H9 (cell line): Measurements from ENCODE around the gene PUM2. TPM values are rescaled to one million over a fixed set of nuclear protein-coding genes. Genes with fewer than 3 reads are reported as not detected.

Source experiments
- DNase-seq: peaks from one replicate; pipeline ENCODE4 v3.0.0-alpha.2; 2017
- H2AFZ ChIP-seq: one replicate; pipeline ENCODE4 v1.6.1; 2013; ENCODE audit warnings: mild to moderate bottlenecking, low read length, control low read depth, moderate library complexity
- H2AK5ac ChIP-seq: 2 replicates; pipeline ENCODE4 v1.6.1; 2013; ENCODE audit warnings: low read length, control low read depth, mixed read lengths; ENCODE audit not compliant: insufficient read length
- H2BK120ac ChIP-seq: one replicate; pipeline ENCODE4 v1.6.1; 2013; ENCODE audit warnings: low read depth, mild to moderate bottlenecking, low read length, control low read depth, inconsistent platforms; ENCODE audit not compliant: poor library complexity, severe bottlenecking
- H2BK12ac ChIP-seq: 2 replicates; pipeline ENCODE4 v1.6.1; 2013; ENCODE audit warnings: low read length, control low read depth, mixed read lengths, low read depth; ENCODE audit not compliant: insufficient read length
- H2BK15ac ChIP-seq: 2 replicates; pipeline ENCODE4 v1.6.1; 2013; ENCODE audit warnings: low read depth, low read length, control low read depth
- H2BK20ac ChIP-seq: one replicate; pipeline ENCODE4 v1.6.1; 2013; ENCODE audit warnings: low read depth, mild to moderate bottlenecking, low read length, control low read depth, inconsistent platforms; ENCODE audit not compliant: poor library complexity, severe bottlenecking
- H2BK5ac ChIP-seq: 2 replicates; pipeline ENCODE4 v1.6.1; 2013; ENCODE audit warnings: low read length, control low read depth, mixed read lengths; ENCODE audit not compliant: insufficient read length
- H3K14ac ChIP-seq: 2 replicates; pipeline ENCODE4 v1.6.1; 2013; ENCODE audit warnings: low read length, control low read depth; ENCODE audit not compliant: insufficient read depth
- H3K18ac ChIP-seq: 2 replicates; pipeline ENCODE4 v1.6.1; 2013; ENCODE audit warnings: low read depth, mild to moderate bottlenecking, mixed read lengths, low read length, control low read depth; ENCODE audit not compliant: insufficient read length
- H3K23ac ChIP-seq: 2 replicates; pipeline ENCODE4 v1.6.1; 2013; ENCODE audit warnings: low read length, control low read depth, mixed read lengths, low read depth; ENCODE audit not compliant: insufficient read length
- H3K23me2 ChIP-seq: 2 replicates; pipeline ENCODE4 v1.6.1; 2013; ENCODE audit warnings: low read depth, mild to moderate bottlenecking, mixed read lengths, low read length, control low read depth; ENCODE audit not compliant: insufficient read length, poor library complexity, severe bottlenecking
- H3K27ac ChIP-seq: 2 replicates; pipeline ENCODE4 v1.5.1; 2013; ENCODE audit warnings: low read length, control low read depth, mixed read lengths, low read depth; ENCODE audit not compliant: insufficient read length
- H3K27me3 ChIP-seq: 2 replicates; pipeline ENCODE4 v1.6.1; 2013; ENCODE audit warnings: low read length, control low read depth, inconsistent platforms; ENCODE audit not compliant: insufficient read depth
- H3K4ac ChIP-seq: 2 replicates; pipeline ENCODE4 v1.6.1; 2013; ENCODE audit warnings: low read depth, mild to moderate bottlenecking, control low read depth, inconsistent platforms, low read length, moderate library complexity
- H3K4me1 ChIP-seq: 2 replicates; pipeline ENCODE4 v1.6.1; 2013; ENCODE audit warnings: low read length, control low read depth, inconsistent platforms; ENCODE audit not compliant: insufficient read depth
- H3K4me2 ChIP-seq: 2 replicates; pipeline ENCODE4 v1.6.1; 2013; ENCODE audit warnings: low read length, control low read depth, mixed read lengths; ENCODE audit not compliant: insufficient read length, insufficient read depth
- H3K56ac ChIP-seq: 2 replicates; pipeline ENCODE4 v1.6.1; 2013; ENCODE audit warnings: low read depth, mild to moderate bottlenecking, mixed read lengths, low read length, control low read depth; ENCODE audit not compliant: insufficient read length
- H3K79me1 ChIP-seq: 2 replicates; pipeline ENCODE4 v1.6.1; 2013; ENCODE audit warnings: low read depth, mild to moderate bottlenecking, moderate library complexity, low read length, control low read depth, inconsistent platforms; ENCODE audit not compliant: insufficient read depth, poor library complexity, severe bottlenecking
- H3K79me2 ChIP-seq: 2 replicates; pipeline ENCODE4 v1.6.1; 2013; ENCODE audit warnings: low read length, control low read depth, inconsistent platforms; ENCODE audit not compliant: insufficient read depth
- H3K9ac ChIP-seq: 2 replicates; pipeline ENCODE4 v1.6.1; 2013; ENCODE audit warnings: low read length, control low read depth, mixed read lengths; ENCODE audit not compliant: insufficient read length; ENCODE audit errors: extremely low read depth
- H3K9me3 ChIP-seq: one replicate; pipeline ENCODE4 v1.6.1; 2013; ENCODE audit warnings: low read depth, low read length, inconsistent platforms; ENCODE audit not compliant: control insufficient read depth
- H3T11ph ChIP-seq: one replicate; pipeline ENCODE4 v1.6.1; 2013; ENCODE audit warnings: mild to moderate bottlenecking, low read length, control low read depth, inconsistent platforms
- H4K20me1 ChIP-seq: one replicate; pipeline ENCODE4 v1.6.1; 2013; ENCODE audit not compliant: control insufficient read depth, insufficient read length, insufficient read depth
- H4K5ac ChIP-seq: 2 replicates; pipeline ENCODE4 v1.6.1; 2013; ENCODE audit warnings: low read depth, mild to moderate bottlenecking, mixed read lengths, low read length, control low read depth; ENCODE audit not compliant: insufficient read length
- H4K8ac ChIP-seq: replicated peaks from 2 replicates; pipeline ENCODE4 v1.6.1; 2013; ENCODE audit warnings: low read length, control low read depth, mixed read lengths, low read depth; ENCODE audit not compliant: insufficient read length
- H4K91ac ChIP-seq: 2 replicates; pipeline ENCODE4 v1.6.1; 2013; ENCODE audit warnings: low read depth, mild to moderate bottlenecking, moderate library complexity, mixed read lengths, low read length, control low read depth; ENCODE audit not compliant: insufficient read length
- H3K27ac Mint-ChIP-seq, 3 experiments: 2 replicates in 2 of 3; 3 replicates in 1 of 3; pipeline ENCODE4 v1.8.0; 2020 to 2021; ENCODE audit warnings: mixed read lengths in 3 of 3, mild to moderate bottlenecking in 1 of 3, moderate library complexity in 1 of 3
- H3K27me3 Mint-ChIP-seq: 2 replicates; pipeline ENCODE4 v1.8.0; 2021; ENCODE audit warnings: low read depth, mild to moderate bottlenecking, moderate library complexity, mixed read lengths
- H3K36me3 Mint-ChIP-seq, 3 experiments: 2 replicates in 2 of 3; 3 replicates in 1 of 3; pipeline ENCODE4 v1.8.0; 2020 to 2021; ENCODE audit warnings: low read depth in 3 of 3, mixed read lengths in 3 of 3; ENCODE audit not compliant: insufficient read depth in 1 of 3
- H3K4me1 Mint-ChIP-seq, 2 experiments: 2 replicates each; pipeline ENCODE4 v1.8.0; 2020; ENCODE audit warnings: mixed read lengths in 2 of 2
- H3K4me3 Mint-ChIP-seq, 2 experiments: 2 replicates in 1 of 2; 3 replicates in 1 of 2; pipeline ENCODE4 v1.8.0; 2020 to 2021; ENCODE audit warnings: mild to moderate bottlenecking in 2 of 2, mixed read lengths in 2 of 2, moderate library complexity in 1 of 2
- H3K9me3 Mint-ChIP-seq, 2 experiments: 2 replicates in 1 of 2; 3 replicates in 1 of 2; pipeline ENCODE4 v1.8.0; 2020; ENCODE audit warnings: mild to moderate bottlenecking in 2 of 2, mixed read lengths in 2 of 2, moderate library complexity in 1 of 2
- WGBS: extraction: QIAGEN DNeasy Blood & Tissue Kit; methylation state at CpG from one replicate; pipeline ENCODE4 v1.1.7; 2013; ENCODE audit warnings: missing lambda C conversion rate, low lambda C conversion rate, mixed read lengths; ENCODE audit not compliant: insufficient read length; ENCODE audit errors: extremely low coverage; 5-methylcytosine and 5-hydroxymethylcytosine counted together
- total RNA-seq: library from RNA; stranded (reverse); gene quantifications from 2 replicates; pipeline ENCODE4 v1.2.1, GENCODE V29; 2021
- TF ChIP-seq, protein P1 (sequence below): fragments of 200-600 bp; sonication (generic); conservative IDR thresholded peaks from 3 replicates; pipeline ENCODE4 v1.8.0; 2021; ENCODE audit warnings: antibody characterized with exemption, mild to moderate bottlenecking

Gene PUM2
- total RNA-seq, 1 experiment from 2014 or later: 96.6 TPM

DNA sequence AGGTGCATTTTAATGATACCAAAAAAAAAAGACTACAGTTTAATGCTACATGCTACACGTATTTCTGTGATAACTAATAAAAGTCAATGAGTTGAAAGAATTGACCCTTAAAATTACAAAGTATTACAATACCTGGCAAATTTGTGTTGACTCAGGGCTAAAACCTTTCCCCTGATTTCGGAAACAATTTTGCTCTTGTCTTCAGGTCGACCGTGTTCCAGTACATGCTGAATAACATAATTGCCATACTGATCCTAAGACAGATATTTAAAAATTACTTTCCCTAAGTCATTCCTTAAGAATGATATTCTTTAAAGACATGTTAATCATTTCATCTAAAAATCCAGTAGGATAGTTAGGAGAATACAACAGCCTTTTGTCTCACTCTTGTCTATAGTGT lies 95.9 kb downstream of the PUM2 start:
- Mint-ChIP-seq H3K9me3 (no peaks in the 10 kb centered on the region), H3K36me3 (peaks cover 29 to 78% (median 75%) of the 10 kb centered on the region in 3 experiments), H3K27me3 (no peaks in the 10 kb centered on the region), H3K4me3 (no peak overlapping the region), H3K27ac (no peak overlapping the region), H3K4me1 (no peaks in the 10 kb centered on the region)
- Histone ChIP-seq H3K79me2 (no peaks in the 10 kb centered on the region), H3K4me1 (no peaks in the 10 kb centered on the region), H3K27me3 (no peaks in the 10 kb centered on the region), H2BK5ac (no peak overlapping the region), H3K14ac (no peak overlapping the region), H3K9me3 (no peaks in the 10 kb centered on the region), H2BK12ac (no peak overlapping the region), H4K5ac (no peak overlapping the region), H3K4ac (no peak overlapping the region), H2AK5ac (no peak overlapping the region), H3K23ac (no peak overlapping the region), H3T11ph (no peak overlapping the region), H3K18ac (no peak overlapping the region), H2BK120ac (no peak overlapping the region), H3K56ac (no peak overlapping the region), H4K8ac (no peak overlapping the region), H3K4me2 (no peak overlapping the region), H2BK15ac (no peak overlapping the region), H3K27ac (no peak overlapping the region), H2AFZ (no peak overlapping the region), H4K91ac (no peak overlapping the region), H3K79me1 (no peaks in the 10 kb centered on the region), H3K23me2 (no peaks in the 10 kb centered on the region), H3K9ac (no peak overlapping the region), H2BK20ac (no peak overlapping the region), H4K20me1 (no peaks in the 10 kb centered on the region)
- DNase-seq: no peak
- no CpG with 5 or more reads among the region's 4 CpGs for WGBS
- TF ChIP-seq, protein P1, sequence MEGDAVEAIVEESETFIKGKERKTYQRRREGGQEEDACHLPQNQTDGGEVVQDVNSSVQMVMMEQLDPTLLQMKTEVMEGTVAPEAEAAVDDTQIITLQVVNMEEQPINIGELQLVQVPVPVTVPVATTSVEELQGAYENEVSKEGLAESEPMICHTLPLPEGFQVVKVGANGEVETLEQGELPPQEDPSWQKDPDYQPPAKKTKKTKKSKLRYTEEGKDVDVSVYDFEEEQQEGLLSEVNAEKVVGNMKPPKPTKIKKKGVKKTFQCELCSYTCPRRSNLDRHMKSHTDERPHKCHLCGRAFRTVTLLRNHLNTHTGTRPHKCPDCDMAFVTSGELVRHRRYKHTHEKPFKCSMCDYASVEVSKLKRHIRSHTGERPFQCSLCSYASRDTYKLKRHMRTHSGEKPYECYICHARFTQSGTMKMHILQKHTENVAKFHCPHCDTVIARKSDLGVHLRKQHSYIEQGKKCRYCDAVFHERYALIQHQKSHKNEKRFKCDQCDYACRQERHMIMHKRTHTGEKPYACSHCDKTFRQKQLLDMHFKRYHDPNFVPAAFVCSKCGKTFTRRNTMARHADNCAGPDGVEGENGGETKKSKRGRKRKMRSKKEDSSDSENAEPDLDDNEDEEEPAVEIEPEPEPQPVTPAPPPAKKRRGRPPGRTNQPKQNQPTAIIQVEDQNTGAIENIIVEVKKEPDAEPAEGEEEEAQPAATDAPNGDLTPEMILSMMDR: no peak
